Erythroblast (primary cell): ENCODE results near the gene NLGN3.

ENCODE experiments used
- GATA1 ChIP-seq: IDR thresholded peaks from 2 replicates; pipeline ENCODE4 v1.6.1; 2011; ENCODE audit warnings: low read depth, mild to moderate bottlenecking, control low read depth, low read length, moderate library complexity
- POLR2A ChIP-seq: IDR thresholded peaks from 2 replicates; pipeline ENCODE4 v1.6.1; 2011; ENCODE audit warnings: mild to moderate bottlenecking, low read length

GRCh38 chrX:71175531-71175930 is 30.9 kb downstream of the NLGN3 start:
- TF ChIP-seq POLR2A (no peak), GATA1 (no peak)
